ENCODE measurements around the gene PRKG1.

DNA sequence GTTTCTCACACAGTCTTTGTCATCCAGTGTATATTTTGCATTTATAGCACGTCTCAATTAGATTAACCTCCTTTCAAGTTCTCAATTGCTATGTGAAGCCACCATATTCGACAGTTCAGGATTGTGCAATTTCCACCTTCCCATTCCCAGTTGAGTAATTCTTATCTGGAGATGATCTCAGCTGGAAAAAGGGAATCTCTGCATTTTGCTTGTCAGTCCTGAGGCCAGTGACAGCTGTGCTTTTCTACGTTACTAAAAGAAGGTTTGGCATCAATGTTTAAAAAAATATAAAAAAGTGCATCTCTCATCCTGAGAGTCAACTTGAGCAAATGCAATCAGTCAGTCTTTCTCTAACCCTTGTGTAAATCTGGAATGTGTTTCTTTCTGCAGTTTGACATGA lies 247.7 kb downstream of the PRKG1 start:
- TF ChIP-seq, protein P1, sequence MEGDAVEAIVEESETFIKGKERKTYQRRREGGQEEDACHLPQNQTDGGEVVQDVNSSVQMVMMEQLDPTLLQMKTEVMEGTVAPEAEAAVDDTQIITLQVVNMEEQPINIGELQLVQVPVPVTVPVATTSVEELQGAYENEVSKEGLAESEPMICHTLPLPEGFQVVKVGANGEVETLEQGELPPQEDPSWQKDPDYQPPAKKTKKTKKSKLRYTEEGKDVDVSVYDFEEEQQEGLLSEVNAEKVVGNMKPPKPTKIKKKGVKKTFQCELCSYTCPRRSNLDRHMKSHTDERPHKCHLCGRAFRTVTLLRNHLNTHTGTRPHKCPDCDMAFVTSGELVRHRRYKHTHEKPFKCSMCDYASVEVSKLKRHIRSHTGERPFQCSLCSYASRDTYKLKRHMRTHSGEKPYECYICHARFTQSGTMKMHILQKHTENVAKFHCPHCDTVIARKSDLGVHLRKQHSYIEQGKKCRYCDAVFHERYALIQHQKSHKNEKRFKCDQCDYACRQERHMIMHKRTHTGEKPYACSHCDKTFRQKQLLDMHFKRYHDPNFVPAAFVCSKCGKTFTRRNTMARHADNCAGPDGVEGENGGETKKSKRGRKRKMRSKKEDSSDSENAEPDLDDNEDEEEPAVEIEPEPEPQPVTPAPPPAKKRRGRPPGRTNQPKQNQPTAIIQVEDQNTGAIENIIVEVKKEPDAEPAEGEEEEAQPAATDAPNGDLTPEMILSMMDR (IDR thresholded peaks at IDR 0.05): no peak
- no peak for TF ChIP-seq ZFX (IDR thresholded peaks at IDR 0.05; ENCODE audit: borderline replicate concordance)
